Measurements from ENCODE around the gene TDRD12. TPM values are rescaled to one million over a fixed set of nuclear protein-coding genes. Genes with fewer than 3 reads are reported as not detected.
"Not testable (repeated sequence)": the region's sequence is repeated elsewhere in the genome, so short reads cannot be mapped to it uniquely, and the experiment has no call there.

TDRD12 gene
- polyA plus RNA-seq, 1 experiment, result 0.07 TPM

- H3K27ac ChIP-seq (ENCODE audit: low read depth, low read length); DNase-seq (ENCODE audit: low read depth, low spot score); H3K9me3 ChIP-seq (ENCODE audit: control insufficient read depth, insufficient read depth, low read length); H3K4me3 ChIP-seq (ENCODE audit: low read depth, low read length); H3K27me3 ChIP-seq (ENCODE audit: control insufficient read depth, insufficient read depth, low read length); CTCF ChIA-PET; POLR2A ChIA-PET: not testable (repeated sequence)
These were observed 25.3 kb upstream of the TDRD12 start for GRCh38 chr19:32694316-32694715.

GRCh38 chr19:32694851-32695250 lies 24.7 kb upstream of the TDRD12 start:
- DNase-seq (ENCODE audit: low read depth, low spot score); H3K27ac ChIP-seq (ENCODE audit: low read depth, low read length); POLR2A ChIA-PET; H3K4me3 ChIP-seq (ENCODE audit: low read depth, low read length); H3K27me3 ChIP-seq (ENCODE audit: control insufficient read depth, insufficient read depth, low read length); CTCF ChIA-PET; H3K9me3 ChIP-seq (ENCODE audit: control insufficient read depth, insufficient read depth, low read length): not testable (repeated sequence)

- POLR2A ChIA-PET; H3K9me3 ChIP-seq (ENCODE audit: control insufficient read depth, insufficient read depth, low read length); H3K4me3 ChIP-seq (ENCODE audit: low read depth, low read length); H3K27ac ChIP-seq (ENCODE audit: low read depth, low read length); H3K27me3 ChIP-seq (ENCODE audit: control insufficient read depth, insufficient read depth, low read length); CTCF ChIA-PET; DNase-seq (ENCODE audit: low read depth, low spot score): not testable (repeated sequence)
These were observed 24.1 kb upstream of the TDRD12 start for GRCh38 chr19:32695506-32695905.

GRCh38 chr19:32696771-32697170 lies 22.8 kb upstream of the TDRD12 start:
- POLR2A ChIA-PET, CTCF ChIA-PET: not testable (repeated sequence)

DNA sequence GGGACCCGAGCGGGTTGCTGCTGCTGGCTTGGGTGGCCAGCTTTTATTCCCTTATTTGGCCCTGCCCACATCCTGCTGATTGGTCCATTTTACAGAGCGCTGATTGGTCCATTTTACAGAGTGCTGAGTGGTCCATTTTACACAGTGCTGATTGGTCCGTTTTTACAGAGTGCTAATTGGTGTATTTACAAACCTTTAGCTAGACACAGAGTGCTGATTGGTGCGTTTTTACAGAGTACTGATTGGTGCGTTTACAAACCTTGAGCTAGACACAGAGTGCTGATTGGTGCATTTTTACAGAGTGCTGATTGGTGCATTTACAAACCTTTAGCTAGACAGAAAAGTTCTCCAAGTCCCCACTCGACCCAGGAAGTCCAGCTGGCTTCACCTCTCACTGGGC lies 19.4 kb upstream of the TDRD12 start:
- H3K27me3 ChIP-seq (ENCODE audit: control insufficient read depth, insufficient read depth, low read length); DNase-seq (ENCODE audit: low read depth, low spot score); H3K27ac ChIP-seq (ENCODE audit: low read depth, low read length); H3K4me3 ChIP-seq (ENCODE audit: low read depth, low read length); CTCF ChIA-PET: not testable (repeated sequence)
- POLR2A ChIA-PET, result interaction anchor here (1.4 kb wide), 1 partner anchor 9 kb away, joined by 3 read pairs; the partner anchor contains the start of gene NUDT19
- H3K9me3 ChIP-seq (ENCODE audit: control insufficient read depth, insufficient read depth, low read length), result peaks cover 14% of the 10 kb centered on the region

More at GRCh38 chr19:32696771-32697170, 22.8 kb upstream of the TDRD12 start:
- H3K4me3 ChIP-seq (ENCODE audit: low read depth, low read length); H3K27me3 ChIP-seq (ENCODE audit: control insufficient read depth, insufficient read depth, low read length); DNase-seq (ENCODE audit: low read depth, low spot score); H3K9me3 ChIP-seq (ENCODE audit: control insufficient read depth, insufficient read depth, low read length); H3K27ac ChIP-seq (ENCODE audit: low read depth, low read length): not testable (repeated sequence)

- no peak overlapping the region for H3K27ac ChIP-seq (ENCODE audit: low read depth, low read length)
- H3K9me3 ChIP-seq (ENCODE audit: control insufficient read depth, insufficient read depth, low read length), result peaks cover 14% of the 10 kb centered on the region
- no peak for DNase-seq (ENCODE audit: low read depth, low spot score)
- TF ChIP-seq, protein P1, sequence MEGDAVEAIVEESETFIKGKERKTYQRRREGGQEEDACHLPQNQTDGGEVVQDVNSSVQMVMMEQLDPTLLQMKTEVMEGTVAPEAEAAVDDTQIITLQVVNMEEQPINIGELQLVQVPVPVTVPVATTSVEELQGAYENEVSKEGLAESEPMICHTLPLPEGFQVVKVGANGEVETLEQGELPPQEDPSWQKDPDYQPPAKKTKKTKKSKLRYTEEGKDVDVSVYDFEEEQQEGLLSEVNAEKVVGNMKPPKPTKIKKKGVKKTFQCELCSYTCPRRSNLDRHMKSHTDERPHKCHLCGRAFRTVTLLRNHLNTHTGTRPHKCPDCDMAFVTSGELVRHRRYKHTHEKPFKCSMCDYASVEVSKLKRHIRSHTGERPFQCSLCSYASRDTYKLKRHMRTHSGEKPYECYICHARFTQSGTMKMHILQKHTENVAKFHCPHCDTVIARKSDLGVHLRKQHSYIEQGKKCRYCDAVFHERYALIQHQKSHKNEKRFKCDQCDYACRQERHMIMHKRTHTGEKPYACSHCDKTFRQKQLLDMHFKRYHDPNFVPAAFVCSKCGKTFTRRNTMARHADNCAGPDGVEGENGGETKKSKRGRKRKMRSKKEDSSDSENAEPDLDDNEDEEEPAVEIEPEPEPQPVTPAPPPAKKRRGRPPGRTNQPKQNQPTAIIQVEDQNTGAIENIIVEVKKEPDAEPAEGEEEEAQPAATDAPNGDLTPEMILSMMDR (IDR thresholded peaks at IDR 0.05; ENCODE audit: low read depth, low read length), result no peak
- H3K27me3 ChIP-seq (ENCODE audit: control insufficient read depth, insufficient read depth, low read length), result no peaks in the 10 kb centered on the region
- ChIA-PET CTCF (no interaction called here), POLR2A (interaction anchor here (0.6 kb wide), 1 partner anchor 129 kb away, joined by 3 read pairs; no protein-coding TSS in a partner anchor)
- no peak overlapping the region for H3K4me3 ChIP-seq (ENCODE audit: low read depth, low read length)
These were observed 17.6 kb upstream of the TDRD12 start for GRCh38 chr19:32702010-32702409.

- POLR2A ChIA-PET; H3K27ac ChIP-seq (ENCODE audit: low read depth, low read length); H3K4me3 ChIP-seq (ENCODE audit: low read depth, low read length); CTCF ChIA-PET; DNase-seq (ENCODE audit: low read depth, low spot score); H3K27me3 ChIP-seq (ENCODE audit: control insufficient read depth, insufficient read depth, low read length): not testable (repeated sequence)
- peaks cover 14% of the 10 kb centered on the region for H3K9me3 ChIP-seq (ENCODE audit: control insufficient read depth, insufficient read depth, low read length)
These were observed 15.6 kb upstream of the TDRD12 start for GRCh38 chr19:32704006-32704405.

GRCh38 chr19:32708457-32708856 lies 11.1 kb upstream of the TDRD12 start:
- no peak overlapping the region for H3K4me3 ChIP-seq (ENCODE audit: low read depth, low read length)
- no peak overlapping the region for H3K27ac ChIP-seq (ENCODE audit: low read depth, low read length)
- no peaks in the 10 kb centered on the region for H3K27me3 ChIP-seq (ENCODE audit: control insufficient read depth, insufficient read depth, low read length)
- DNase-seq (ENCODE audit: low read depth, low spot score), result no peak
- ChIA-PET POLR2A (no interaction called here), CTCF (interaction anchor here (0.6 kb wide), 1 partner anchor 1437 kb away, joined by 3 read pairs; no protein-coding TSS in a partner anchor)
- H3K9me3 ChIP-seq (ENCODE audit: control insufficient read depth, insufficient read depth, low read length), result peaks cover 8% of the 10 kb centered on the region
- TF ChIP-seq, protein P1 (IDR thresholded peaks at IDR 0.05; ENCODE audit: low read depth, low read length), result no peak
